ENCODE measurements around the gene PLOD3. TPM values are rescaled to one million over a fixed set of nuclear protein-coding genes. Genes with fewer than 3 reads are reported as not detected.
A peak's percentile ranks its signal among the peaks of the same experiment; 100 is the strongest.

PLOD3 gene
- total and polyA plus RNA-seq, 2 experiments from 2014 or later, result 149 to 189 TPM

- TF ChIP-seq EZH2 (IDR thresholded peaks at IDR 0.05; ENCODE audit: insufficient read depth, poor library complexity, severe bottlenecking) (no peak), EZH2phosphoT487 (IDR thresholded peaks at IDR 0.05; ENCODE audit: insufficient read depth, low read depth) (no peak)
- Histone ChIP-seq H3F3A (ENCODE audit: insufficient read depth) (peaks cover 4% of the 10 kb centered on the region; the same call in 1 of the 2 replicates), H3K27ac (no peak overlapping the region), H3K27me3 (replicated peaks; ENCODE audit: insufficient read depth) (no peaks in the 10 kb centered on the region), H3K9me2 (ENCODE audit: insufficient read depth) (no peaks in the 10 kb centered on the region), H3K4me2 (ENCODE audit: unreplicated experiment) (no peak overlapping the region), H4K20me1 (ENCODE audit: insufficient read depth) (no peaks in the 10 kb centered on the region), H2AFZ (no peak overlapping the region), H3K9ac (no peak overlapping the region), H3K4me3 (no peak overlapping the region), H3K79me2 (ENCODE audit: insufficient read depth) (peaks cover 25% of the 10 kb centered on the region), H3K36me3 (ENCODE audit: low read depth) (peaks cover 6% of the 10 kb centered on the region; the same call in 1 of the 2 replicates), H3K4me1 (ENCODE audit: insufficient read depth) (peaks cover 11% of the 10 kb centered on the region), H3K9me3 (ENCODE audit: low read depth) (no peaks in the 10 kb centered on the region)
- in situ Hi-C loops (cut with MboI), result no loop called here
- 63 to 70% methylated on average over 23 to 31 of the region's 31 CpGs for WGBS, 2 experiments (ENCODE audit: low coverage in 1 of 2, low lambda C conversion rate in 2 of 2, missing lambda C conversion rate in 2 of 2)
- peak; percentile 70 for DNase-seq
These were observed 57.4 kb downstream of the PLOD3 start for GRCh38 chr7:101159696-101160674.

GRCh38 chr7:101156866-101157589, 60.4 kb downstream of the PLOD3 start:
- in situ Hi-C loops (cut with MboI), result no loop called here
- no peaks in the 10 kb centered on the region for H3K9me3 ChIP-seq (ENCODE audit: low read depth)
- no peaks in the 10 kb centered on the region for H3K9me2 ChIP-seq (ENCODE audit: insufficient read depth)
- 90 to 93% methylated on average over 14 of the region's 14 CpGs for WGBS, 2 experiments (ENCODE audit: low coverage in 1 of 2, low lambda C conversion rate in 2 of 2, missing lambda C conversion rate in 2 of 2)
- no peak overlapping the region for H3K4me3 ChIP-seq
- peaks cover 32% of the 10 kb centered on the region for H3K79me2 ChIP-seq (ENCODE audit: insufficient read depth)
- no peak for DNase-seq
- H3F3A ChIP-seq (ENCODE audit: insufficient read depth), result peaks cover 2% of the 10 kb centered on the region; the same call in 1 of the 2 replicates
- no peaks in the 10 kb centered on the region for H4K20me1 ChIP-seq (ENCODE audit: insufficient read depth)
- H3K4me2 ChIP-seq (ENCODE audit: unreplicated experiment), result no peak overlapping the region
- H3K9ac ChIP-seq, result no peak overlapping the region
- no peak for TF ChIP-seq EZH2phosphoT487 (IDR thresholded peaks at IDR 0.05; ENCODE audit: insufficient read depth, low read depth)
- TF ChIP-seq EZH2 (IDR thresholded peaks at IDR 0.05; ENCODE audit: insufficient read depth, poor library complexity, severe bottlenecking), result no peak
- H3K4me1 ChIP-seq (ENCODE audit: insufficient read depth), result peaks cover 11% of the 10 kb centered on the region
- H3K36me3 ChIP-seq (ENCODE audit: low read depth), result peaks cover 6% of the 10 kb centered on the region; the same call in 1 of the 2 replicates
- no peaks in the 10 kb centered on the region for H3K27me3 ChIP-seq (replicated peaks; ENCODE audit: insufficient read depth)
- no peak overlapping the region for H3K27ac ChIP-seq
- H2AFZ ChIP-seq, result no peak overlapping the region

- H3K4me3 ChIP-seq, result no peak overlapping the region
- no peak overlapping the region for H3K9ac ChIP-seq
- no peaks in the 10 kb centered on the region for H3K9me3 ChIP-seq (ENCODE audit: low read depth)
- DNase-seq, result no peak
- H3K9me2 ChIP-seq (ENCODE audit: insufficient read depth), result no peaks in the 10 kb centered on the region
- no peak overlapping the region for H2AFZ ChIP-seq
- 72 to 77% methylated on average over 6 of the region's 6 CpGs for WGBS, 2 experiments (ENCODE audit: low coverage in 1 of 2, low lambda C conversion rate in 2 of 2, missing lambda C conversion rate in 2 of 2)
- H3K4me1 ChIP-seq (ENCODE audit: insufficient read depth), result peaks cover 11% of the 10 kb centered on the region
- no peaks in the 10 kb centered on the region for H4K20me1 ChIP-seq (ENCODE audit: insufficient read depth)
- H3K4me2 ChIP-seq (ENCODE audit: unreplicated experiment), result no peak overlapping the region
- TF ChIP-seq EZH2 (IDR thresholded peaks at IDR 0.05; ENCODE audit: insufficient read depth, poor library complexity, severe bottlenecking) (no peak), EZH2phosphoT487 (IDR thresholded peaks at IDR 0.05; ENCODE audit: insufficient read depth, low read depth) (no peak)
- in situ Hi-C loops (cut with MboI), result no loop called here
- peaks cover 32% of the 10 kb centered on the region for H3K79me2 ChIP-seq (ENCODE audit: insufficient read depth)
- no peak overlapping the region for H3K27ac ChIP-seq
- no peaks in the 10 kb centered on the region; the same call in 1 of the 2 replicates for H3F3A ChIP-seq (ENCODE audit: insufficient read depth)
- no peaks in the 10 kb centered on the region for H3K27me3 ChIP-seq (replicated peaks; ENCODE audit: insufficient read depth)
- H3K36me3 ChIP-seq (ENCODE audit: low read depth), result peaks cover 6% of the 10 kb centered on the region; the same call in 1 of the 2 replicates
These were observed 61.1 kb downstream of the PLOD3 start for GRCh38 chr7:101156277-101156676.

Small RNA genes lying within 50 kb of the gene (microRNA-seq; reads per million reads assigned to microRNA genes)
- gene MIR4653 (ENCODE audit: borderline number of aligned reads), result not detected

Small RNA genes lying within 50 kb of the gene (small RNA-seq; reads per million reads assigned to genes)
- gene MIR4653 (ENCODE audit: low read depth, low replicate concordance), result not detected

Other genes starting within 250 kb of the PLOD3 start
- 0.54 and 1.5 TPM in 2 replicates for gene MUC12, start 248.0 kb downstream of the PLOD3 start, total RNA-seq (2014; rRNA removed; shearing (Covaris generic))
- 1.0 and 1.3 TPM in 2 replicates for gene MUC12, start 248.0 kb downstream of the PLOD3 start, polyA plus RNA-seq (2016; fragmentation: Nextera tagmentation; extraction: Ambion mirVana)
- gene MUC17, start 197.5 kb downstream of the PLOD3 start, total RNA-seq (2014; rRNA removed; shearing (Covaris generic)), result not detected in 2 replicates
- not detected in 2 replicates for gene MUC17, start 197.5 kb downstream of the PLOD3 start, polyA plus RNA-seq (2016; fragmentation: Nextera tagmentation; extraction: Ambion mirVana)
- 10.3 and 11.0 TPM in 2 replicates for gene TRIM56, start 132.1 kb downstream of the PLOD3 start, total RNA-seq (2014; rRNA removed; shearing (Covaris generic))
- gene TRIM56, start 132.1 kb downstream of the PLOD3 start, polyA plus RNA-seq (2016; fragmentation: Nextera tagmentation; extraction: Ambion mirVana), result 8.8 and 9.2 TPM in 2 replicates
- gene SERPINE1, start 90.5 kb downstream of the PLOD3 start, total RNA-seq (2014; rRNA removed; shearing (Covaris generic)), result 1,900 and 2,000 TPM in 2 replicates
- 1,537 and 1,563 TPM in 2 replicates for gene SERPINE1, start 90.5 kb downstream of the PLOD3 start, polyA plus RNA-seq (2016; fragmentation: Nextera tagmentation; extraction: Ambion mirVana)
- gene AP1S1, start 63.1 kb downstream of the PLOD3 start, total RNA-seq (2014; rRNA removed; shearing (Covaris generic)), result 198 and 236 TPM in 2 replicates
- gene AP1S1, start 63.1 kb downstream of the PLOD3 start, polyA plus RNA-seq (2016; fragmentation: Nextera tagmentation; extraction: Ambion mirVana), result 37.4 and 38.2 TPM in 2 replicates
- 0.89 TPM in 1 of 2 replicates, not detected in the other for gene VGF, start 52.0 kb downstream of the PLOD3 start, total RNA-seq (2014; rRNA removed; shearing (Covaris generic))
- gene VGF, start 52.0 kb downstream of the PLOD3 start, polyA plus RNA-seq (2016; fragmentation: Nextera tagmentation; extraction: Ambion mirVana), result 0.11 TPM in 1 of 2 replicates, not detected in the other
- not detected in 2 replicates for gene NAT16, start 37.3 kb downstream of the PLOD3 start, total RNA-seq (2014; rRNA removed; shearing (Covaris generic))
- gene NAT16, start 37.3 kb downstream of the PLOD3 start, polyA plus RNA-seq (2016; fragmentation: Nextera tagmentation; extraction: Ambion mirVana), result not detected in 2 replicates
- not detected in 2 replicates for gene MOGAT3, start 16.5 kb downstream of the PLOD3 start, total RNA-seq (2014; rRNA removed; shearing (Covaris generic))
- not detected in 2 replicates for gene MOGAT3, start 16.5 kb downstream of the PLOD3 start, polyA plus RNA-seq (2016; fragmentation: Nextera tagmentation; extraction: Ambion mirVana)
- 98.0 and 102 TPM in 2 replicates for gene ZNHIT1, start 584 bp upstream of the PLOD3 start, total RNA-seq (2014; rRNA removed; shearing (Covaris generic))
- 119 and 129 TPM in 2 replicates for gene ZNHIT1, start 584 bp upstream of the PLOD3 start, polyA plus RNA-seq (2016; fragmentation: Nextera tagmentation; extraction: Ambion mirVana)
- 2.9 and 5.0 TPM in 2 replicates for gene CLDN15, start 20.2 kb upstream of the PLOD3 start, total RNA-seq (2014; rRNA removed; shearing (Covaris generic))
- 0.81 and 1.4 TPM in 2 replicates for gene CLDN15, start 20.2 kb upstream of the PLOD3 start, polyA plus RNA-seq (2016; fragmentation: Nextera tagmentation; extraction: Ambion mirVana)
- gene FIS1, start 27.5 kb upstream of the PLOD3 start, total RNA-seq (2014; rRNA removed; shearing (Covaris generic)), result 169 and 193 TPM in 2 replicates
- gene FIS1, start 27.5 kb upstream of the PLOD3 start, polyA plus RNA-seq (2016; fragmentation: Nextera tagmentation; extraction: Ambion mirVana), result 235 and 237 TPM in 2 replicates
- gene IFT22, start 104.2 kb upstream of the PLOD3 start, total RNA-seq (2014; rRNA removed; shearing (Covaris generic)), result 40.1 and 51.9 TPM in 2 replicates
- 52.1 and 59.8 TPM in 2 replicates for gene IFT22, start 104.2 kb upstream of the PLOD3 start, polyA plus RNA-seq (2016; fragmentation: Nextera tagmentation; extraction: Ambion mirVana)
- 1.6 TPM in 1 of 2 replicates, not detected in the other for gene COL26A1, start 145.3 kb upstream of the PLOD3 start, total RNA-seq (2014; rRNA removed; shearing (Covaris generic))
- not detected in 2 replicates for gene COL26A1, start 145.3 kb upstream of the PLOD3 start, polyA plus RNA-seq (2016; fragmentation: Nextera tagmentation; extraction: Ambion mirVana)

Measured in GM23248 (cell line).